Measurements from ENCODE around the gene MAP1S.

DNA sequence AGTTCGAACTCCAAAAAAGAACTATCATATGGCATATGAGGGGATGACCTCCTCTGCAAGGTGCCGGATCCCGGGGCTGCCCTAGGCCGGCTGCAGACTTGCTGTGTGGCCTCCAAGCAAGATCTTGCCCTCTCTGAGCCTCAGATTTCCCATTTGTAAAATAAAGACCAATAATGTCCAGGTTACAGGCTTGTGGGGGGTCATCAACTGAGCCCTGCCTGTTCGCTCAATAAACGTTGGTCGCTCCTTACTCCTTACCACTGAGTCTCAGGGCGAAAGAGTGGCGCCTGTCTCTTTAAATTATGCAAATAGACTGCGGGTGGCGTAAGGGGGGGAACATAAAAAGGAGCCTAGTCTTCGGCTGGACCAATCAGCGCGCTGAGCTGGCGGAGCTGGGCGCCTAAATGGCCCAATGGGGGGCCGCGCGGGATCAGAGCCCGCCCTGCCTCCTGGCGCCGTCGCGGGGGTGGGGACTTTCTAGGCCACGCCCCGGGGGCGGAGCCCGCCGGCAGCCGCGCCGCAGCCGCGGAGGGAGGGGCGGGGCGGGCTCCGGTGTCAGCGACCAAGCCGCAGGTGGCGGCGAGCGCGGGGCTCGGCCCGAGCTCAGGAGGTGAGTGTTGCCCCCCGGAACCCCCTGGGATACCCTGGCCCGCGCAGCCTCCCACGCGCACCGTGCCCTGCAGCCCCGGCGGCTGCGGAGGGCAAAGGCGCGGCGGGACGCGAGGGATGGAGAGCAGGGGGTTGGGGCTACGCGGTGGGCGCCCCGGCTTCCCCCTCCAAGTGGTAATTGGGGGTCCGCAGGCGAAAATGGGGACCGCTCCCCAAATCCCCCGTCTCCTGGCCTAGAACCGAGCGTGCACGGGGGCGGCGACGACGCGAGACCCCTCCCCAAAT is 28.2 kb downstream of the MAP1S start:
- TF ChIP-seq HDAC6 (IDR thresholded peaks at IDR 0.05; ENCODE audit: low read depth, low read length): no peak
- TF ChIP-seq, protein P1, sequence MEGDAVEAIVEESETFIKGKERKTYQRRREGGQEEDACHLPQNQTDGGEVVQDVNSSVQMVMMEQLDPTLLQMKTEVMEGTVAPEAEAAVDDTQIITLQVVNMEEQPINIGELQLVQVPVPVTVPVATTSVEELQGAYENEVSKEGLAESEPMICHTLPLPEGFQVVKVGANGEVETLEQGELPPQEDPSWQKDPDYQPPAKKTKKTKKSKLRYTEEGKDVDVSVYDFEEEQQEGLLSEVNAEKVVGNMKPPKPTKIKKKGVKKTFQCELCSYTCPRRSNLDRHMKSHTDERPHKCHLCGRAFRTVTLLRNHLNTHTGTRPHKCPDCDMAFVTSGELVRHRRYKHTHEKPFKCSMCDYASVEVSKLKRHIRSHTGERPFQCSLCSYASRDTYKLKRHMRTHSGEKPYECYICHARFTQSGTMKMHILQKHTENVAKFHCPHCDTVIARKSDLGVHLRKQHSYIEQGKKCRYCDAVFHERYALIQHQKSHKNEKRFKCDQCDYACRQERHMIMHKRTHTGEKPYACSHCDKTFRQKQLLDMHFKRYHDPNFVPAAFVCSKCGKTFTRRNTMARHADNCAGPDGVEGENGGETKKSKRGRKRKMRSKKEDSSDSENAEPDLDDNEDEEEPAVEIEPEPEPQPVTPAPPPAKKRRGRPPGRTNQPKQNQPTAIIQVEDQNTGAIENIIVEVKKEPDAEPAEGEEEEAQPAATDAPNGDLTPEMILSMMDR (IDR thresholded peaks at IDR 0.05; ENCODE audit: control extremely low read depth in 1 of 3, insufficient read depth in 1 of 3, low read depth in 1 of 3, low read length in 3 of 3): no peak
- no peak for TF ChIP-seq USF2 (IDR thresholded peaks at IDR 0.05; ENCODE audit: low read length)
- TF ChIP-seq BCL11A (IDR thresholded peaks at IDR 0.05; ENCODE audit: low read depth in 2 of 2, low read length in 2 of 2): no peak
- no peak for TF ChIP-seq EP300 (IDR thresholded peaks at IDR 0.05; ENCODE audit: borderline replicate concordance in 1 of 2, low read depth in 2 of 2, low read length in 2 of 2)
- no peak for TF ChIP-seq EZH2 (IDR thresholded peaks at IDR 0.05; ENCODE audit: low read depth, low read length, severe bottlenecking)
- no peak for TF ChIP-seq NRF1 (IDR thresholded peaks at IDR 0.05; ENCODE audit: low read depth, low read length)
- no peak for TF ChIP-seq CBX5 (IDR thresholded peaks at IDR 0.05; ENCODE audit: low read depth, low read length)
- TF ChIP-seq POLR2A (IDR thresholded peaks at IDR 0.05; ENCODE audit: control extremely low read depth in 1 of 2, low read depth in 2 of 2, low read length in 2 of 2): no peak
- no peak for TF ChIP-seq POLR2AphosphoS5 (IDR thresholded peaks at IDR 0.05; ENCODE audit: low read depth, low read length)
- TF ChIP-seq KDM1A (IDR thresholded peaks at IDR 0.05; ENCODE audit: borderline replicate concordance, low read length): peak; percentile 100
- TF ChIP-seq RFX5 (IDR thresholded peaks at IDR 0.05; ENCODE audit: borderline replicate concordance, low read depth, low read length): no peak
